Calu3 (cell line): ENCODE data around the gene LCN12. TPM values are rescaled to one million over a fixed set of nuclear protein-coding genes. Genes with fewer than 3 reads are reported as not detected.

ENCODE experiments used
- BruUV-seq: library from RNA; stranded (reverse); fragments of 400-500 nt; replicated peaks from 2 replicates; lab custom pipeline; 2021; lab: Mats Ljungman, UMichigan
- CTCF ChIA-PET: fragments of 300-600 bp; sonication (Branson Sonifier 250); formaldehyde crosslinking; loops from one replicate; lab custom pipeline; 2022; ENCODE audit warnings: antibody characterized with exemption; lab: Charles Lee
- DNase-seq: peaks from one replicate; pipeline ENCODE4 v3.0.0; 2022
- H3K27ac Mint-ChIP-seq: one replicate; pipeline ENCODE4 v1.8.0; 2022; ENCODE audit warnings: mixed read lengths; ENCODE audit not compliant: unreplicated experiment
- H3K27me3 Mint-ChIP-seq: one replicate; pipeline ENCODE4 v1.8.0; 2022; ENCODE audit warnings: mixed read lengths; ENCODE audit not compliant: unreplicated experiment
- H3K36me3 Mint-ChIP-seq: one replicate; pipeline ENCODE4 v1.8.0; 2022; ENCODE audit warnings: mild to moderate bottlenecking, moderate library complexity, mixed read lengths; ENCODE audit not compliant: insufficient read depth, unreplicated experiment
- H3K4me1 Mint-ChIP-seq: one replicate; pipeline ENCODE4 v1.8.0; 2022; ENCODE audit warnings: mild to moderate bottlenecking, low read depth, mixed read lengths; ENCODE audit not compliant: unreplicated experiment
- H3K4me3 Mint-ChIP-seq: one replicate; pipeline ENCODE4 v1.8.0; 2022; ENCODE audit warnings: mild to moderate bottlenecking, low read depth, moderate library complexity, mixed read lengths; ENCODE audit not compliant: unreplicated experiment
- H3K9me3 Mint-ChIP-seq: one replicate; pipeline ENCODE4 v1.8.0; 2022; ENCODE audit warnings: low read depth, mixed read lengths; ENCODE audit not compliant: unreplicated experiment
- CTCF ChIP-seq: fragments of 200-600 bp; IDR thresholded peaks from one replicate; pipeline ENCODE4 v1.8.0; 2022; ENCODE audit warnings: antibody characterized with exemption; ENCODE audit not compliant: unreplicated experiment
- intact Hi-C: fragments of 100-400 bp; cut with micrococcal nuclease; formaldehyde crosslinking; loops from one replicate; pipeline ENCODE4 v1.10.0; 2022; ENCODE audit not compliant: unreplicated experiment
- total RNA-seq: library from RNA; stranded (reverse); gene quantifications from 2 replicates; pipeline ENCODE4 v1.2.3, GENCODE V29; 2022

Gene LCN12
- total RNA-seq, 1 experiment from 2014 or later: 3.8 TPM

- no TSS peak for BruUV-seq
- Mint-ChIP-seq H3K4me3 (no peak overlapping the region), H3K9me3 (no peaks in the 10 kb centered on the region), H3K4me1 (no peaks in the 10 kb centered on the region), H3K27me3 (no peaks in the 10 kb centered on the region), H3K27ac (no peak overlapping the region), H3K36me3 (peaks cover 11% of the 10 kb centered on the region)
- intact Hi-C loops: no loop called here
- CTCF ChIA-PET: no interaction called here
- peak; percentile 51 for DNase-seq
- no peak for TF ChIP-seq CTCF
These were observed 12.2 kb downstream of the LCN12 start for GRCh38 chr9:136964171-136964689.

GRCh38 chr9:136964833-136965422 is 12.9 kb downstream of the LCN12 start:
- H3K27me3 Mint-ChIP-seq: no peaks in the 10 kb centered on the region
- no peak overlapping the region for H3K27ac Mint-ChIP-seq
- peaks cover 11% of the 10 kb centered on the region for H3K36me3 Mint-ChIP-seq
- no peak for DNase-seq
- CTCF ChIA-PET: interaction anchor here (1.1 kb wide), 1 partner anchor 17 kb away, joined by 3 read pairs; no protein-coding TSS in a partner anchor
- no peaks in the 10 kb centered on the region for H3K9me3 Mint-ChIP-seq
- H3K4me3 Mint-ChIP-seq: no peak overlapping the region
- H3K4me1 Mint-ChIP-seq: no peaks in the 10 kb centered on the region
- no peak for TF ChIP-seq CTCF
- intact Hi-C loops: no loop called here
- no TSS peak for BruUV-seq

GRCh38 chr9:136965771-136966484 is 13.9 kb downstream of the LCN12 start:
- Mint-ChIP-seq H3K27ac (no peak overlapping the region), H3K27me3 (no peaks in the 10 kb centered on the region), H3K9me3 (no peaks in the 10 kb centered on the region), H3K4me3 (no peak overlapping the region), H3K4me1 (no peaks in the 10 kb centered on the region), H3K36me3 (peaks cover 11% of the 10 kb centered on the region)
- DNase-seq: no peak
- no TSS peak for BruUV-seq
- no peak for TF ChIP-seq CTCF
- CTCF ChIA-PET: interaction anchor here (0.6 to 1.1 kb wide), 2 partner anchors 18 to 64 kb away, joined by 3 to 4 read pairs; no protein-coding TSS in a partner anchor
- intact Hi-C loops: no loop called here

GRCh38 chr9:136968333-136969127 is 16.5 kb downstream of the LCN12 start:
- H3K4me3 Mint-ChIP-seq: no peak overlapping the region
- no peaks in the 10 kb centered on the region for H3K4me1 Mint-ChIP-seq
- peaks cover 8% of the 10 kb centered on the region for H3K36me3 Mint-ChIP-seq
- no peak for TF ChIP-seq CTCF
- no TSS peak for BruUV-seq
- CTCF ChIA-PET: interaction anchor here (0.6 kb wide), 1 partner anchor 53 kb away, joined by 8 read pairs; no protein-coding TSS in a partner anchor
- intact Hi-C loops: no loop called here
- no peaks in the 10 kb centered on the region for H3K27me3 Mint-ChIP-seq
- H3K27ac Mint-ChIP-seq: no peak overlapping the region
- DNase-seq: no peak
- no peaks in the 10 kb centered on the region for H3K9me3 Mint-ChIP-seq
